Activated naive CD4-positive, alpha-beta T cell treated with anti-CD3 and anti-CD28 coated beads, Interleukin-2, amount 50 U/mL, for 72 hours (primary cell): ENCODE measurements around the gene CYP4X1. TPM values are rescaled to one million over a fixed set of nuclear protein-coding genes. Genes with fewer than 3 reads are reported as not detected.
"Not testable (repeated sequence)": the region's sequence is repeated elsewhere in the genome, so short reads cannot be mapped to it uniquely, and the experiment has no call there.

Source experiments
- ATAC-seq, 2 donors: fragments of 150-1000 bp; cut with Tn5 transposase; 2 replicates each; pipeline ENCODE4 v1.10.0; 2021; ENCODE audit warnings: mild to moderate bottlenecking in 2 of 2, moderate library complexity in 2 of 2
- DNase-seq, 2 donors: peaks; one replicate each; pipeline ENCODE4 v3.0.0; 2021 to 2022; ENCODE audit warnings: low spot score in 2 of 2
- H3K27ac Mint-ChIP-seq, 2 donors: one replicate each; pipeline ENCODE4 v1.8.0; 2022; ENCODE audit warnings: mild to moderate bottlenecking in 2 of 2, mixed read lengths in 2 of 2
- H3K36me3 Mint-ChIP-seq, 2 donors: one replicate each; pipeline ENCODE4 v1.8.0; 2022; ENCODE audit warnings: mixed read lengths in 2 of 2
- H3K9me3 Mint-ChIP-seq, 2 donors: one replicate each; pipeline ENCODE4 v1.8.0; 2022; ENCODE audit warnings: mixed read lengths in 2 of 2
- total RNA-seq, 2 donors: library from RNA; stranded (reverse); gene quantifications; one replicate each; pipeline ENCODE4 v1.2.3, GENCODE V29; 2022

Gene CYP4X1
- not detected for total RNA-seq

GRCh38 chr1:47023268-47024140, at the start of gene CYP4X1:
CYP4X1 (plus strand) TSS chr1:47023669; CDS start chr1:47023818, 149 bp downstream.
- Mint-ChIP-seq H3K9me3 (no peaks in the 10 kb centered on the region), H3K27ac (no peak within 1 kb of the TSS), H3K36me3 (no peaks in the 10 kb centered on the region)
- ATAC-seq (no peak), DNase-seq (no peak)

DNA sequence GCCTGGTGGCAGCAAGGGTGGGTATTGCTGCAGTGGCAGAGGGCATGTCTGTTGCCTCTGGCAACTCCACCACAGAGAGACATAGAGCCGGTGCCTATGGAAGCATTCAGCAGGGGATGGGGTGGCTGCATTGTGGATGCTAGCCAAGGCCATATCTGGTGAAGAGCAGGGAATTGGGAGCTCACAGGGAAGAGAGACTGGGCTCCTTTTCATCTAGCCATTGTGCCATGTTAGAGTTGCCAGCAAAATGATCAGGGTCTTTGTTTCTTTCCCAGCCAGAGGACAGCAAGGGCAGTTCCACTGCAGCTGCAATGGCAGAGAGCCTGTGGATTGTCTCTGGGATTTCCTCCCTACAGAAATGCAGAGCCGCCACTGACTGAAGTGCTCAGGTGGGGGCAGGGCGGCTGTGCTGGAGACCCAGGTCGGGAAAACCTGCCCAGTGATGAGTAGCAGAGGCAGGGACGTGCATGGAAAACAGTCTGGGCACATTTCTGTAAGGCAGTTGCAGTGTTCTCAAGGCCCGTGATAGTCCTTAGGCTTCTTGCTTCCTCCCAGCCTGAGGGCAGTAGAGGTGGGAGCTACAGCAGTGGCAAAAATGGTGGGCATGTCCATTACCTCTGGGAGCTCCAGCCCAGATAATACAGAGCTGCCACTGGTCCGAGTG, 40.2 kb upstream of the CYP4X1 start:
- no peak for ATAC-seq
- Mint-ChIP-seq H3K9me3 (peaks cover 0 to 12% of the 10 kb centered on the region in 2 donors), H3K27ac (no peak overlapping the region), H3K36me3 (no peaks in the 10 kb centered on the region)
- DNase-seq, result no peak

DNA sequence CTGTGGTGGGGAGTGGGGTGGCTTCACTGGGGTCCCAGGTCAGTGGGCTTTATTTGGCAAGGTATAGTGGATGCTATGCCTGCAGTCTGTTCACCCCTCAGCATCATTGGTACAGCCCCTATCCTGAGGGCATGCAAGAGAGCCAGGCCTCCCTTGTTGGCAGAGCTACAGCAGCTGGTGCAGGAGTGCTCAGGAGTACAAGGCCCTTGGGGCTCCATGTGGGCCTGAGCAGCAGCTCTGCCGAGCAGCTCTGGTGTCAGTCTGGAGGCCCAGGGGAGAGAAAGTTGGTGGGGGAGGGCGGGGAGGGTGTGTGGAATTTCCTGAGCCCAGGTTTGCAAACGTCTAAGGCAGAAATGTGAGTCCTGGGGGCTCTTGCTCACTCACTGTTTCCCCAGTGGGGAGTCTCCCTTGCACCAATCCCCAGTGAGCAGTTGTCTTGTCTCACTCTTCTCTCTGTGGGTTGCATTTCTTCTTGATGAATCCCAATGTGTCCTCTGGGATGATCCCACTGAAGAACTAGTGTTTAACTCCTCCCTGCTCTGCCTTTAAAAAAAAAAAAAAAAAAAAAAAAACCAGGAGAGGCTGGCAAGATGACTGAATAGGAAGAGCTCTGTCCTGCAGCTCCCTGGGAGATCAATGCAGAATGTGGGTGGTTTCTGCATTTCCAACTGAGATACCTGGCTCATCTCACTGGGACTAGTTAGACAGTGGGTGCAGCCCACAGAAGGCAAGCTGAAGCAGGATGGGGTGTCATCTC, 39.5 kb upstream of the CYP4X1 start:
- no peak for ATAC-seq
- Mint-ChIP-seq H3K36me3 (no peaks in the 10 kb centered on the region), H3K27ac (no peak overlapping the region), H3K9me3 (peaks cover 0 to 6% of the 10 kb centered on the region in 2 donors)
- no peak for DNase-seq

DNA sequence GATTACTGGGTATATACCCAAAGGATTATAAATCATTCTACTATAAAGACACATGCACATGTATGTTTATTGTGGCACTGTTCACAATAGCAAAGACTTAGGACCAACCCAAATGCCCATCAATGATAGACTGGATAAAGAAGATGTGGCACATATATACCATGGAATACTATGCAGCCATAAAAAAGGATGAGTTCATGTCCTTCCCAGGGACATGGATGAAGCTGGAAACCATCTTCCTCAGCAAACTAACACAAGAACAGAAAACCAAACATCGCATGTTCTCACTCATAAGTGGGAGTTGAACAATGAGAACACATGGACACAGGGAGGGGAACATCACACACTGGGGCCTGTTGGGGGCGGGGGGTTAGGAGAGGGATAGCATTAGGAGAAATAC, 32.9 kb upstream of the CYP4X1 start:
- H3K9me3 Mint-ChIP-seq, H3K27ac Mint-ChIP-seq, DNase-seq, H3K36me3 Mint-ChIP-seq, ATAC-seq: not testable (repeated sequence)

DNA sequence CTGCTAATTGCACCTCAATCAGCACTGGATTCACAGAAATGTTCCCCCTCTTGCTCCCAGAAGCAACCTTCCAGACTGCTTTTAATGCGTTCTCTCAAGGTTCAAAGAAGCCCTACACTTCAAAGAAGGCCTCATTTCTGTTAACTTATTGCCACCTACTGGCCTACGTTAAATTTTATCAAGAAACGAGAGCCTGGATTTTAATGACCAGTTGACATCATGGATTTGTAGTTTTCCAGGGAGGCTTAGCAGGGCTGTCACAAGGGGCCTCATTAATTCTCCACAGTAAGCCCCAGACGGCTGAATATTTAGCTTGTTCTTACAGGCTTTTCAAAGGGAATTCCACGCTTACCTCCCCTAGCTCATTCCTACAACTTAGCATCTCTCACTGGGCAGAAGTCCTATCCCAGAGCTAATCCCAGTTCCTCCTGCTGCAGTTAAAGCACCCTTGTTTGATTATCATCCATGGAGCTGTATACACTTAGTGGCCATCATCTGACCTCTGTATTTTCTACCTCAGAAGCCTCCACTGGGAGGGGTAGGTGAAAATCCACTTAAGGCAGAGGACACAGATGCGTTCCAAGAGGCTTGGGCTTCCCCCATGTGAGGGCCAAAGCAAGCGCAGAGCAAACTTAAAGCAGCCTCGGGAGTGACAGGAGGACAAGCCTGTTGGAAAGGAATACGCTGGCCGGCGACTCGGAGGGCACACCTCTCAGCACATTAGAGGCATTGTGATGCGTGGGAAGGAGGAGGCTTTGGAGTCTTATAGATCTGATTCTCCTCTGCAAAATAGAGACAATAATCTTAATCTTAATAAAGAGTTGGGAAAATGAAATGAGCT, 32.2 kb upstream of the CYP4X1 start:
- ATAC-seq (no peak), DNase-seq (no peak)
- Mint-ChIP-seq H3K36me3 (no peaks in the 10 kb centered on the region), H3K27ac (no peak overlapping the region), H3K9me3 (no peaks in the 10 kb centered on the region)

DNA sequence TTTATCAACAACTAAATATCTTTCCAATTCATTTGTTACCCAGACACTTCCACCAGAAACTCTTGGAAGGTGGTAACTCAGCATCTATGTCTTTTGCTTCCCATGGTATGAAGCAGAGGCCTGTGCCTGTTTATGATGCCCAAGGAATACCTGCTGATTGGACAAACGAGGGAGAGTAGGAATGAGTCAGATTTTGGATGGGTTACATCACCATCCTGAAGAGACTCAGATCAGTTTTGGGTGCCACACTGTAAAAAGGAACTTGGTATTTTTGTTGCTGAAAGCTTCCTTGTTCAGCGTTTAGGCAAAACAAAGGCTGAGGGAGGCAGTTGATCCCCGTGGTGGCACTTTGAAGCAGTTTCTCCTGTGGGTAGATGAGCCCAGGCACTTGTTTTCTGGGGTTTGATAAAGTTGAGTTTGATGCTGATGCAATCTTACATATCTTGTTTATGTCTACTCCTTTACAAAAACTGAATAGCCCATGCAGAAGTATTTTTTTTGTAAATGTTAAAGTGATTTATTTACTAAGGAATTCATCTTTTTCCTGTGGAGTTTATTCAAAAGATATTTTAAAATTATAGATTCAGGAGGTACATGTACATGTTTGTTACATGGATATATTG, 26.7 kb upstream of the CYP4X1 start:
- no peaks in the 10 kb centered on the region for H3K36me3 Mint-ChIP-seq
- DNase-seq (no peak), ATAC-seq (no peak)
- no peak overlapping the region for H3K27ac Mint-ChIP-seq
- H3K9me3 Mint-ChIP-seq, result no peaks in the 10 kb centered on the region

DNA sequence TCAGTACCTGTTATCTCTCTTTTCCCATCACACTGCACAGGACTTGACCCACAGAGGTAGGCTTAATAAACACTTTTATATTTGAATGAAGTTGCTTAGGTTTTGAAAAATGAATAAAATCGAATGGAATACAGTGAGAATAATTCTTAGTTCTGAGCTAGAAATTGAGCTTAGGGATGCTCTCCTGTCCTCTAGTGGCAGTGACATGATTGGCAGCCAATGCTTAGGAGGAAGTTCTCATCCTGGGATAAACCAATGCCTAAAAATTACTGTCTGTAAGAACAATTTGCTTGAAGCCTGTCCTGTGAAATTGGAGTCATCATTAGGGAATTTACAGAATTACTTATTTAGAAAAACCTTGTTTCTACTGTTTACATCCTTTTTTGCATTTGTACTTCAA, 21.3 kb upstream of the CYP4X1 start:
- no peaks in the 10 kb centered on the region for H3K9me3 Mint-ChIP-seq
- no peak for ATAC-seq
- H3K27ac Mint-ChIP-seq, result no peak overlapping the region
- H3K36me3 Mint-ChIP-seq, result no peaks in the 10 kb centered on the region
- DNase-seq, result no peak

GRCh38 chr1:47003896-47004403, 19.5 kb upstream of the CYP4X1 start:
- DNase-seq (no peak), ATAC-seq (no peak)
- H3K9me3 Mint-ChIP-seq, result no peaks in the 10 kb centered on the region
- H3K36me3 Mint-ChIP-seq, result no peaks in the 10 kb centered on the region
- no peak overlapping the region for H3K27ac Mint-ChIP-seq

GRCh38 chr1:47006437-47006836, 17.0 kb upstream of the CYP4X1 start:
- not testable (repeated sequence) for H3K27ac Mint-ChIP-seq, ATAC-seq, H3K36me3 Mint-ChIP-seq, H3K9me3 Mint-ChIP-seq, DNase-seq

DNA sequence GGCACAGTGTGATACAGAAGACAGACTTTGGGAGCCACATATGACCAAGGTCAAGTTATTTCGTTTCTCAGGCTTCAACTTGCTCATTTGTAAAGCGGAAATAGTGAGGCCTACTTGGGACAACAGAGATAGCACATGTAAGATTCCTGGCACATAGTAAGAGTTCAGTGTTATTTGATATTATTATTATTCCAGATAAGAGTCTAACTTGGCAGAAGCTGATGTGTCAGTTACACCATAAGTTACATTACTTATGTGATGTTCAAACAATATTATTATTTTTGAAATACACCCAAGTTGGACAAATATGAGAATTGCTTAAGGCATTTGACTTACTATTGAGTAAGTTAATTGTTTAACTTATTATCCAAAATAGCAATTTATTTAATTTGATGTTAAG, 10.2 kb upstream of the CYP4X1 start:
- Mint-ChIP-seq H3K27ac (no peak overlapping the region), H3K9me3 (no peaks in the 10 kb centered on the region), H3K36me3 (no peaks in the 10 kb centered on the region)
- DNase-seq (no peak), ATAC-seq (no peak)

- ATAC-seq, result no peak
- no peak for DNase-seq
- no peaks in the 10 kb centered on the region for H3K9me3 Mint-ChIP-seq
Observed at GRCh38 chr1:47021070-47021469, 2.4 kb upstream of the CYP4X1 start.

DNA sequence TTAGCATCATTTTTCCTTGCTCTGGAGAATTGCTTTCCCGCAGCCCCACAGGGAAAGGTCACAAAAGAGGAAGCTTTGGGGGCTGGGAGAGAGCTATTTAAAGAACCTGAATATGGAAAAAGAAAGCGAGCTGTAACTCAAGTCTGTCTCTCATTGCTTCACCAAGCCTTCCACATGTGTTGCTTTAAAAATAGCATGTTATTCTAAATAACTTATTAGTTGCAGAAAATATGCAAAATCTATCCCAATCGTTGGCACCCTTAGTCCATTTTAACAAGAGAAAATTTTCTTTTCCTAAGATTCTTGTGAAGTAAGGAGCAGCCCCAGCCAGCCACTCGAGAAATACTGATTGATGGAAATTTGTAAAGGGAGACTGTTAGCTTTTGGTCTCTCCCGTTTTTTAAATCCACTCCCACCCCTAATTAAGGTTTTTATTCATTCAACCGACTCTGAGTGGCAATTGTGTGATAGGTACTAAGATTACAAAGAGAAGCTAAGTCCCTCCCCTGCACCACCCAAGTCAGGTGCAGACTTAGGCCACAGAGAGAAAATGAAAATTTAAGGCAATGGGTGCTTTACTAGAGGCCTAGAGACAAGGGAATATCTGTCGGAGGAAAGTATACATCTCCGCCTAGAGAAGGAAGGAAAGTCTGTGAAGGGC, 802 bp downstream of the CYP4X1 start:
- no peak for ATAC-seq
- DNase-seq, result no peak
- Mint-ChIP-seq H3K9me3 (no peaks in the 10 kb centered on the region), H3K36me3 (no peaks in the 10 kb centered on the region), H3K27ac (no peak overlapping the region)

More at GRCh38 chr1:47021070-47021469, 2.4 kb upstream of the CYP4X1 start:
- Mint-ChIP-seq H3K27ac (no peak overlapping the region), H3K36me3 (no peaks in the 10 kb centered on the region)

GRCh38 chr1:47030170-47030805, 6.8 kb downstream of the CYP4X1 start:
- DNase-seq (no peak), ATAC-seq (no peak)
- no peaks in the 10 kb centered on the region for H3K36me3 Mint-ChIP-seq
- no peak overlapping the region for H3K27ac Mint-ChIP-seq
- H3K9me3 Mint-ChIP-seq, result no peaks in the 10 kb centered on the region

- Mint-ChIP-seq H3K9me3 (no peaks in the 10 kb centered on the region), H3K36me3 (no peaks in the 10 kb centered on the region), H3K27ac (no peak overlapping the region)
- ATAC-seq, result no peak
- DNase-seq, result no peak
Observed at GRCh38 chr1:47031059-47031458, 7.6 kb downstream of the CYP4X1 start.

- DNase-seq (no peak), ATAC-seq (no peak)
- H3K36me3 Mint-ChIP-seq, result no peaks in the 10 kb centered on the region
- no peaks in the 10 kb centered on the region for H3K9me3 Mint-ChIP-seq
- H3K27ac Mint-ChIP-seq, result no peak overlapping the region
Observed at GRCh38 chr1:47031585-47031984, 8.1 kb downstream of the CYP4X1 start.
